Measurements from ENCODE around the gene TMUB1. TPM values are rescaled to one million over a fixed set of nuclear protein-coding genes. Genes with fewer than 3 reads are reported as not detected.

Gene TMUB1
- total and polyA plus RNA-seq, 12 donors, result 18.5 to 88.2 (median 26.1) TPM

DNA sequence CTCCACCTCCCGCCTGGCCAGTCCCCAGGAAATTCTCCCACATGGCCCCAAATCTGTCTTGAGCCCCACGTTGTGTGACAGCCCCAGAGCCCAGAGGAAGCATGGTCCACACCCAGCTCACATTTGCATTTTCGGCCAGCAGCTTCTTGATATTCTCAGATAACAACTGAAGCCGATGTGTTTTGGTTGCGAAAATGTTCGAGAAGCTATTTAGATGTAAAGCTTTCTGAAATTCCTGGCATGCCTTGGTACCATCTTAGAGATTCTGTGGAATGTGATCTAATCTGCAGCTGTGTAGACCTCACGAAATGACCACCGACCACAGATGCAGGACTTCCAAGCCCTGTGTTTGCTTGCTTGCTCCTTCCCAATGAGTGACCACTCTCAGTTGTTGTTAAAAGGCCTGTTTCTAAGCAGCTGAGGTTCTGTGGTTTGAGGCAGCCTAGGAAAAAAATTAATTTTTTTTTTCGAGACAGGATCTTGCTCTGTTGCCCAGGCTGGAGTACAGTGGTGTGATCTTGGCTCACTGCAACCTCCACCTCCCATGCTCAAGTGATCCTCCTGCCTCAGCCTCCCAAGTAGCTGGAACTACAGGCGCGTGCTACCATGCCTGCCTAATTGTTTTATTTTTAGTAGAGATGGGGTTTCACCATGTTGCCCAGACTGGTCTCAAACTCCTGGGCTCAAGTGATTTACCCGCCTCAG lies 15.1 kb downstream of the TMUB1 start:
- H3K9me3 ChIP-seq, result no peaks in the 10 kb centered on the region
- WGBS, 2 donors, result 86% methylated on average over 12 of the region's 12 CpGs
- no peaks in the 10 kb centered on the region for H3K27me3 ChIP-seq
- ATAC-seq (no peak), DNase-seq (no peak)
- peaks cover 0 to 97% (median 55%) of the 10 kb centered on the region in 9 donors for H3K36me3 ChIP-seq
- TF ChIP-seq, protein P1, sequence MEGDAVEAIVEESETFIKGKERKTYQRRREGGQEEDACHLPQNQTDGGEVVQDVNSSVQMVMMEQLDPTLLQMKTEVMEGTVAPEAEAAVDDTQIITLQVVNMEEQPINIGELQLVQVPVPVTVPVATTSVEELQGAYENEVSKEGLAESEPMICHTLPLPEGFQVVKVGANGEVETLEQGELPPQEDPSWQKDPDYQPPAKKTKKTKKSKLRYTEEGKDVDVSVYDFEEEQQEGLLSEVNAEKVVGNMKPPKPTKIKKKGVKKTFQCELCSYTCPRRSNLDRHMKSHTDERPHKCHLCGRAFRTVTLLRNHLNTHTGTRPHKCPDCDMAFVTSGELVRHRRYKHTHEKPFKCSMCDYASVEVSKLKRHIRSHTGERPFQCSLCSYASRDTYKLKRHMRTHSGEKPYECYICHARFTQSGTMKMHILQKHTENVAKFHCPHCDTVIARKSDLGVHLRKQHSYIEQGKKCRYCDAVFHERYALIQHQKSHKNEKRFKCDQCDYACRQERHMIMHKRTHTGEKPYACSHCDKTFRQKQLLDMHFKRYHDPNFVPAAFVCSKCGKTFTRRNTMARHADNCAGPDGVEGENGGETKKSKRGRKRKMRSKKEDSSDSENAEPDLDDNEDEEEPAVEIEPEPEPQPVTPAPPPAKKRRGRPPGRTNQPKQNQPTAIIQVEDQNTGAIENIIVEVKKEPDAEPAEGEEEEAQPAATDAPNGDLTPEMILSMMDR (IDR thresholded peaks at IDR 0.05), result no peak
- peaks cover 0 to 14% (median 5%) of the 10 kb centered on the region in 9 donors for H3K4me1 ChIP-seq
- H3K27ac ChIP-seq, result no peak overlapping the region
- no peak overlapping the region for H3K4me3 ChIP-seq
- intact Hi-C loops (cut with DNase I), result no loop called here

DNA sequence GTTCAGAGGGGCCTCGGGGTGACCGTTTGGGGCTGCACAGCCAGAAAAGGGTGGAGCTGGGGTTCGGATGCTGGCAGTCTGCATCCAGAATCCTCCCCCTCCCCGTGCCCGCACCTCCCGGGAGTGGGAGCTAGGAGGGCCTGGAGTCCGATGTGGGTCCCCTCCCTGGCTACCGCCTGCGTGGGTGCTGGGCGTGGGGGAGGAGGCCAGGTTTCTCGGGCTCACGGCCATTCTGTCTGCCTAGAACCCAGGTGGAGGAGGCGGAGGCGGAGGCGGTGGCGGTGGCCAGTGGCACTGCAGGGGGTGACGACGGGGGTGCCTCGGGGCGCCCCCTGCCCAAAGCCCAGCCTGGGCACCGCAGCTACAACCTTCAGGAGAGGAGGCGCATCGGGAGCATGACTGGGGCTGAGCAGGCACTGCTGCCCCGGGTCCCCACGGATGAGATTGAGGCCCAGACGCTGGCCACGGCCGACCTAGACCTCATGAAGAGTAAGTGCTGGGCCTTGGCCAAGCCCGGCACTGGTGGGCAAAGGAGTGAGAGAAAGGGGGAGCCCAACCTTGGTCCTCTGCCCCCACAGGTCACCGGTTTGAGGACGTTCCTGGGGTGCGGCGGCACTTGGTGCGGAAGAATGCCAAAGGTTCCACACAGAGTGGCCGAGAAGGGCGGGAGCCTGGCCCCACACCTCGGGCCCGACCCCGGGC lies 16.9 kb downstream of the TMUB1 start:
- no peak overlapping the region for H3K27ac ChIP-seq
- H3K9me3 ChIP-seq, result no peaks in the 10 kb centered on the region
- intact Hi-C loops (cut with DNase I), result no loop called here
- H3K4me1 ChIP-seq, result peaks cover 11 to 32% (median 23%) of the 10 kb centered on the region in 9 donors
- H3K4me3 ChIP-seq, result no peak overlapping the region
- no peaks in the 10 kb centered on the region for H3K27me3 ChIP-seq
- ATAC-seq (no peak), DNase-seq (no peak)
- peaks cover 0 to 83% (median 48%) of the 10 kb centered on the region in 9 donors for H3K36me3 ChIP-seq
- 94% methylated on average over 37 to 39 of the region's 39 CpGs for WGBS, 2 donors
- TF ChIP-seq, protein P1 (IDR thresholded peaks at IDR 0.05), result no peak

DNA sequence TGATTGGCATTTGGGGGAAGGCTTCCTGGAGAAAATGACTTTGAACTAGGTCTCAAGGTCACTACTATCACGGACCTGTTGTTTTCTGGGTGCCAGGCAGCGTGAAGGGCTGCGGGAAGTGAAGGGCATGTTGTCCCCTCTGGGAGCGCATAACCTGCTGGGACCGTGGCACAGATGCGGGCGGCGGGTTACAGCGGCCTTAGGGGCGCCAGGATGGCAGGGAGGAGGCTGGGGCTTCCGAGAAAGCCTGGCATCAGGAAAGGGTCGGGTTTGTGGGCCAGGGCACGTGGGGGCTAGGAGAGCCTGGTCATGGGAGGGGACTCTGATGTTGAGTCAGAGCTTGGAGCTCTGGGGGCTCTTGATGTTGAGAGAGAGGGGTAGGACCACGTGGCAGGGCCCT lies 17.8 kb downstream of the TMUB1 start:
- TF ChIP-seq, protein P1 (IDR thresholded peaks at IDR 0.05), result no peak
- ATAC-seq (no peak), DNase-seq (no peak)
- H3K27me3 ChIP-seq, result no peaks in the 10 kb centered on the region
- intact Hi-C loops (cut with DNase I), result no loop called here
- H3K36me3 ChIP-seq, result peaks cover 0 to 74% (median 43%) of the 10 kb centered on the region in 9 donors
- WGBS, 2 donors, result 75% methylated on average over 14 of the region's 14 CpGs
- peaks cover 20 to 41% (median 32%) of the 10 kb centered on the region in 9 donors for H3K4me1 ChIP-seq
- H3K27ac ChIP-seq, result no peak overlapping the region
- H3K4me3 ChIP-seq, result no peak overlapping the region
- H3K9me3 ChIP-seq, result no peaks in the 10 kb centered on the region

DNA sequence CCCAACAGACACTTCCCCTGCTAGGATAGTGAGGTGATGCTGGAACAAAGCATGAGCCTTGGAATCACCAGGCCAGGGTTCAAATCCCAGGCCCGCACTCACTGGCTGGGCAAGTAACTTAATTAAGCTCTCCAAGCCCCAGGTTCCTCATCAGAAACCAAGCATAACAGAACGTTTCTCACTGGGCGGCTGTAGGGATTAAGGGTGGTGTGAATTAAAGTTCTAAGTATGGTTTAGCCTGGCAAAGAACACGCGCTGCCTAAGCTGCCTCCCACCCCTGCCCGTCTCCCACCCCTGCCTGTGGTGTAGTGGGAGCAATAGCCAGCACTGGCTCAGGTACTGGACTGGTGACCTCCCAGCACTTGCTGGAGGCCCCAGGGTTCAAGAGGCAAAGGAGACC lies 18.3 kb downstream of the TMUB1 start:
- H3K27me3 ChIP-seq, result no peaks in the 10 kb centered on the region
- DNase-seq, result no peak
- no peaks in the 10 kb centered on the region for H3K9me3 ChIP-seq
- WGBS, 2 donors, result 86 to 90% methylated on average over 6 of the region's 6 CpGs
- peaks cover 0 to 69% (median 43%) of the 10 kb centered on the region in 9 donors for H3K36me3 ChIP-seq
- H3K27ac ChIP-seq, result no peak overlapping the region
- ATAC-seq, result no peak
- TF ChIP-seq, protein P1 (IDR thresholded peaks at IDR 0.05), result no peak
- intact Hi-C loops (cut with DNase I), result no loop called here
- peaks cover 23 to 46% (median 37%) of the 10 kb centered on the region in 9 donors for H3K4me1 ChIP-seq
- no peak overlapping the region for H3K4me3 ChIP-seq
